ENCODE measurements around the gene EGFL6. TPM values are rescaled to one million over a fixed set of nuclear protein-coding genes. Genes with fewer than 3 reads are reported as not detected.
A peak's percentile ranks its signal among the peaks of the same experiment; 100 is the strongest.

EGFL6 gene, protein sequence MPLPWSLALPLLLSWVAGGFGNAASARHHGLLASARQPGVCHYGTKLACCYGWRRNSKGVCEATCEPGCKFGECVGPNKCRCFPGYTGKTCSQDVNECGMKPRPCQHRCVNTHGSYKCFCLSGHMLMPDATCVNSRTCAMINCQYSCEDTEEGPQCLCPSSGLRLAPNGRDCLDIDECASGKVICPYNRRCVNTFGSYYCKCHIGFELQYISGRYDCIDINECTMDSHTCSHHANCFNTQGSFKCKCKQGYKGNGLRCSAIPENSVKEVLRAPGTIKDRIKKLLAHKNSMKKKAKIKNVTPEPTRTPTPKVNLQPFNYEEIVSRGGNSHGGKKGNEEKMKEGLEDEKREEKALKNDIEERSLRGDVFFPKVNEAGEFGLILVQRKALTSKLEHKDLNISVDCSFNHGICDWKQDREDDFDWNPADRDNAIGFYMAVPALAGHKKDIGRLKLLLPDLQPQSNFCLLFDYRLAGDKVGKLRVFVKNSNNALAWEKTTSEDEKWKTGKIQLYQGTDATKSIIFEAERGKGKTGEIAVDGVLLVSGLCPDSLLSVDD
- total RNA-seq, result 1 to 10 TPM; 2.1 to 9.9 (median 6.8) TPM

DNA sequence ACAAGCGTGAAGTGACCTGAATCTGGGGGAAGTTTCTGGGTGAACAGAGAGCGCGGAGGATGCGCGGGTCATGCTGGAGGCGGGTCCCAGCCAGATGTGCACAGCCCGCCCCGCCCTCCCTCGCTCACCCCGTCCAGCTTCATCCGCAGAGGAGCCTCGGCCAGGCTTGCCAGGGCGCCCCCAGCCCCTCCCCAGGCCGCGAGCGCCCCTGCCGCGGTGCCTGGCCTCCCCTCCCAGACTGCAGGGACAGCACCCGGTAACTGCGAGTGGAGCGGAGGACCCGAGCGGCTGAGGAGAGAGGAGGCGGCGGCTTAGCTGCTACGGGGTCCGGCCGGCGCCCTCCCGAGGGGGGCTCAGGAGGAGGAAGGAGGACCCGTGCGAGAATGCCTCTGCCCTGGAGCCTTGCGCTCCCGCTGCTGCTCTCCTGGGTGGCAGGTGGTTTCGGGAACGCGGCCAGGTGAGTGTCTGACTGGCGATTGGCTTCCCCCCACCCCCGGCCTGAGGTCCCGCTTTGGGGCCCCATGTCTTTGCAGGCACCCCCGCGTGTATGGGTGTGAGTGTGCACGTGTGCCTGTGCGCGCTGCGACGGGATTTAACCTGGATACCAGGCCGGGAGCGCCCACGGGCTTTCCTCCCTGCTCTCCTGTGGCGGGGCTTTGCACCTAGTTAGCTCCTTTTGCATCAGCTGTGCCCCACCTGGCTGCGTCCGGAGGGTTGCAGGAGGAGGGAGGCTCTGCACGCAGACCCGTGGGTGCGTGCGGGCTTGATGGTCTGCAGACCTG lies at the start of gene EGFL6:
EGFL6 (plus strand) TSS at position 123 of the 782 bp plus-strand sequence; CDS start at position 384, 261 bp downstream.
- WGBS, 2 donors, result 10% methylated on average over 46 of the region's 57 CpGs; no CpG with 5 or more reads in 1 of the 2 donors
- ATAC-seq (ENCODE audit: low FRiP score in 2 of 2) (peak in 1 of 2 donors; percentile 49), DNase-seq (peak in 1 of 2 donors; percentile 46)
- Histone ChIP-seq H3K4me1 (peaks cover 0 to 9% (median 6%) of the 10 kb centered on the region in 4 donors), H3K36me3 (no peaks in the 10 kb centered on the region), H3K9me3 (no peaks in the 10 kb centered on the region), H3K27ac (no peak within 1 kb of the TSS), H3K4me3 (peak within 1 kb of the TSS in 3 of 4 donors; percentile 9 to 32 (median 29)), H3K27me3 (peaks cover 0 to 5% (median 0%) of the 10 kb centered on the region in 4 donors)
- TF ChIP-seq EP300 (IDR thresholded peaks at IDR 0.05) (no peak), POLR2A (IDR thresholded peaks at IDR 0.05) (no peak), POLR2AphosphoS5 (IDR thresholded peaks at IDR 0.05) (no peak)
- TF ChIP-seq, protein P1, sequence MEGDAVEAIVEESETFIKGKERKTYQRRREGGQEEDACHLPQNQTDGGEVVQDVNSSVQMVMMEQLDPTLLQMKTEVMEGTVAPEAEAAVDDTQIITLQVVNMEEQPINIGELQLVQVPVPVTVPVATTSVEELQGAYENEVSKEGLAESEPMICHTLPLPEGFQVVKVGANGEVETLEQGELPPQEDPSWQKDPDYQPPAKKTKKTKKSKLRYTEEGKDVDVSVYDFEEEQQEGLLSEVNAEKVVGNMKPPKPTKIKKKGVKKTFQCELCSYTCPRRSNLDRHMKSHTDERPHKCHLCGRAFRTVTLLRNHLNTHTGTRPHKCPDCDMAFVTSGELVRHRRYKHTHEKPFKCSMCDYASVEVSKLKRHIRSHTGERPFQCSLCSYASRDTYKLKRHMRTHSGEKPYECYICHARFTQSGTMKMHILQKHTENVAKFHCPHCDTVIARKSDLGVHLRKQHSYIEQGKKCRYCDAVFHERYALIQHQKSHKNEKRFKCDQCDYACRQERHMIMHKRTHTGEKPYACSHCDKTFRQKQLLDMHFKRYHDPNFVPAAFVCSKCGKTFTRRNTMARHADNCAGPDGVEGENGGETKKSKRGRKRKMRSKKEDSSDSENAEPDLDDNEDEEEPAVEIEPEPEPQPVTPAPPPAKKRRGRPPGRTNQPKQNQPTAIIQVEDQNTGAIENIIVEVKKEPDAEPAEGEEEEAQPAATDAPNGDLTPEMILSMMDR (IDR thresholded peaks at IDR 0.05), result no peak

DNA sequence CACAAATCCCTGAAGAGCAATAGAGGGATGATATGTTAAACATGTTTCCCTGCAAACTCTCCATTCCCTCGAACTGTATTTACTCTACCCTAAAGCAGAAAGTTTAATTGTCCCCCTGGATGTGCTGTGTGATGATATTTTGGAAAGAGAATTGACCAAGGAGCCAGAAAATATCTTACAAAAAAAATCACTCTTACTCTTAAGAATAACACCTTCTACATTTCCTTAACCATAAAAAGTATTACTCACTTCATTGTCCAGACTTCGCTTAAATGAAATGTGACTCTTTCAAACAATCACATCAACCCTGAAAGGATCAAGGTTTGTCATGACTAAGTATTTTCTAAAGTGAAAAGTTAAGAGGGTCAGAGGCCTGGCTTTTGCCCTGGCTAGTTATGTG lies 49.0 kb upstream of the EGFL6 start:
- no peak overlapping the region for H3K4me3 ChIP-seq
- no peaks in the 10 kb centered on the region for H3K4me1 ChIP-seq
- no peaks in the 10 kb centered on the region for H3K36me3 ChIP-seq
- no peak overlapping the region for H3K27ac ChIP-seq
- H3K9me3 ChIP-seq, result no peaks in the 10 kb centered on the region
- TF ChIP-seq EP300 (IDR thresholded peaks at IDR 0.05), result no peak
- TF ChIP-seq, protein P1 (IDR thresholded peaks at IDR 0.05), result no peak
- TF ChIP-seq POLR2AphosphoS5 (IDR thresholded peaks at IDR 0.05), result no peak
- H3K27me3 ChIP-seq, result no peaks in the 10 kb centered on the region
- ATAC-seq (ENCODE audit: low FRiP score in 2 of 2) (no peak), DNase-seq (no peak)
- 69 to 94% methylated on average over 2 of the region's 2 CpGs for WGBS, 2 donors

DNA sequence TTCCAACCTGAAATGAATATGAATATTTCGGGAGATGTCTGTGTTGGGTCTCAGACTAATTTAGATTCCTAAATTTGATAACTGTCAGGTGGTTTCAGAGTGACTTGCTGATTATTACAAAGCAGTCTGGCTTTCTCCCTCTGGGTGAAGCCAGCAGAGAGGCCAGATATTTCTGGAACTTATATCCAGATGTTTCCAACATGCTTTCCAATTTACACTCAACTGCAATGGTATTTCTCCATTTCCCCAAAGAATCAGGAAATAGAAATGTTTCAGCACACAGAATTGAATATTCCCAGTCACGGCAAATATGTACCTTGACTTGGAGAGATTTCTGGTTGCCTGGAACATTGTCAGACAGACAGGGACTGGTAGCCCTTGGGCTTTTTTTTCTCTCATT lies 48.5 kb upstream of the EGFL6 start:
- TF ChIP-seq EP300 (IDR thresholded peaks at IDR 0.05), result no peak
- TF ChIP-seq POLR2AphosphoS5 (IDR thresholded peaks at IDR 0.05), result no peak
- no peak for TF ChIP-seq POLR2A (IDR thresholded peaks at IDR 0.05)
- TF ChIP-seq, protein P1 (IDR thresholded peaks at IDR 0.05), result no peak
- Histone ChIP-seq H3K27me3 (no peaks in the 10 kb centered on the region), H3K4me1 (no peaks in the 10 kb centered on the region), H3K4me3 (no peak overlapping the region), H3K27ac (no peak overlapping the region), H3K36me3 (no peaks in the 10 kb centered on the region), H3K9me3 (no peaks in the 10 kb centered on the region)
- WGBS, 2 donors, result 73 to 76% methylated on average over 2 of the region's 2 CpGs
- DNase-seq, result no peak
- no peak for ATAC-seq (ENCODE audit: low FRiP score in 2 of 2)

DNA sequence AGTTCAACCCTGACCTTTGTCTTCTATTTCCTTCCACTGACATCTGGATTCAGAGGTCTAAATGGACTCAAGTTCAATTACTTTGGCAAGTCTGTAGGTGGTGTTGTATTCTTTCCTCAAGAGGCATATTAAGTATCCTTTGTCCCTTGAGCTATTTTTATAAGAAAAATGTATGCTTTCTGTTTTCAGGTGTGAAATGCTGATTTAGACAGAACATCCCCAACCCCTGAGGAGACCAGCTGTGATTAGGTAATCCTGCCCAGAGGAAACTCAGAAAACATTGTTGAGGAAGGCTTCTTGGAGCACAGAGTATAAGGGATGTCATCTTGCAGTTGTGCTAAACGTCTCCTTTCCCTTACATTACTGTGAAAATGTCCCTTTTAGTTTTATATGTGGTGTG lies 46.6 kb upstream of the EGFL6 start:
- H3K4me3 ChIP-seq, result no peak overlapping the region
- WGBS, 2 donors, result 46 to 64% methylated on average over 1 of the region's 1 CpG
- DNase-seq (no peak), ATAC-seq (ENCODE audit: low FRiP score in 2 of 2) (no peak)
- no peaks in the 10 kb centered on the region for H3K27me3 ChIP-seq
- H3K4me1 ChIP-seq, result no peaks in the 10 kb centered on the region
- no peaks in the 10 kb centered on the region for H3K36me3 ChIP-seq
- TF ChIP-seq POLR2AphosphoS5 (IDR thresholded peaks at IDR 0.05), result no peak
- no peak for TF ChIP-seq EP300 (IDR thresholded peaks at IDR 0.05)
- TF ChIP-seq, protein P1 (IDR thresholded peaks at IDR 0.05), result no peak
- no peak for TF ChIP-seq POLR2A (IDR thresholded peaks at IDR 0.05)
- no peak overlapping the region for H3K27ac ChIP-seq
- H3K9me3 ChIP-seq, result no peaks in the 10 kb centered on the region

Measured in upper lobe of left lung (tissue), 6 donors.